Mucosa of descending colon (tissue), 3 donors: ENCODE data around the gene C11orf97. TPM values are rescaled to one million over a fixed set of nuclear protein-coding genes. Genes with fewer than 3 reads are reported as not detected.
"Not testable (repeated sequence)": the region's sequence is repeated elsewhere in the genome, so short reads cannot be mapped to it uniquely, and the experiment has no call there.

ENCODE experiments used
- ATAC-seq: fragments of 200-7000 bp; cut with Tn5 transposase; one replicate; pipeline ENCODE4 v1.9.1; 2020; ENCODE audit warnings: mild to moderate bottlenecking, moderate library complexity
- DNase-seq, 3 donors: peaks; one replicate each; pipeline ENCODE4 v3.0.0-alpha.2; 2020
- H3K36me3 ChIP-seq: fragments of 200-600 bp; one replicate; pipeline ENCODE4 v1.8.0; 2021; ENCODE audit warnings: low read depth, mild to moderate bottlenecking
- H3K4me1 ChIP-seq: fragments of 200-600 bp; one replicate; pipeline ENCODE4 v1.8.0; 2021; ENCODE audit warnings: low read depth, mild to moderate bottlenecking
- H3K4me3 ChIP-seq: fragments of 200-600 bp; one replicate; pipeline ENCODE4 v1.8.0; 2021; ENCODE audit warnings: mild to moderate bottlenecking
- H3K9me3 ChIP-seq: fragments of 200-600 bp; one replicate; pipeline ENCODE4 v1.8.0; 2021; ENCODE audit warnings: mild to moderate bottlenecking
- intact Hi-C, 2 donors: fragments of 100-400 bp; cut with DNase I in 1 of 2; cut with micrococcal nuclease in 1 of 2; formaldehyde crosslinking; loops; one replicate each; pipeline versions ENCODE4 v1.11.0 to v1.11.1; 2022; cut with DNase I, micrococcal nuclease
- total RNA-seq, 3 donors: library from RNA; stranded (reverse); fragmentation: NEBNext Ultra II Directional in 2 of 3; extraction: Animal tissue kit (Norgen Biotek cat#: 25700) in 2 of 3; gene quantifications; one replicate each; pipeline versions ENCODE4 v1.2.1 to v1.2.4, GENCODE V29; 2021 to 2023
- TF ChIP-seq, protein P1 (sequence below): fragments of 200-600 bp; IDR thresholded peaks from one replicate; pipeline ENCODE4 v1.8.0; 2022; ENCODE audit warnings: antibody characterized with exemption, mild to moderate bottlenecking
- donor health status: DM: no; HTN: no; CAD: no; lungs with moderate emphysema.
- donor health status: DM: no; HTN: no; CAD: no.
- donor health status: DM: no; HTN: yes; CAD: no.

C11orf97 gene
- total RNA-seq, 3 donors from 2014 or later: not detected

GRCh38 chr11:94553938-94554337 is 41.7 kb downstream of the C11orf97 start:
- intact Hi-C loops: no loop called here
- TF ChIP-seq, protein P1, sequence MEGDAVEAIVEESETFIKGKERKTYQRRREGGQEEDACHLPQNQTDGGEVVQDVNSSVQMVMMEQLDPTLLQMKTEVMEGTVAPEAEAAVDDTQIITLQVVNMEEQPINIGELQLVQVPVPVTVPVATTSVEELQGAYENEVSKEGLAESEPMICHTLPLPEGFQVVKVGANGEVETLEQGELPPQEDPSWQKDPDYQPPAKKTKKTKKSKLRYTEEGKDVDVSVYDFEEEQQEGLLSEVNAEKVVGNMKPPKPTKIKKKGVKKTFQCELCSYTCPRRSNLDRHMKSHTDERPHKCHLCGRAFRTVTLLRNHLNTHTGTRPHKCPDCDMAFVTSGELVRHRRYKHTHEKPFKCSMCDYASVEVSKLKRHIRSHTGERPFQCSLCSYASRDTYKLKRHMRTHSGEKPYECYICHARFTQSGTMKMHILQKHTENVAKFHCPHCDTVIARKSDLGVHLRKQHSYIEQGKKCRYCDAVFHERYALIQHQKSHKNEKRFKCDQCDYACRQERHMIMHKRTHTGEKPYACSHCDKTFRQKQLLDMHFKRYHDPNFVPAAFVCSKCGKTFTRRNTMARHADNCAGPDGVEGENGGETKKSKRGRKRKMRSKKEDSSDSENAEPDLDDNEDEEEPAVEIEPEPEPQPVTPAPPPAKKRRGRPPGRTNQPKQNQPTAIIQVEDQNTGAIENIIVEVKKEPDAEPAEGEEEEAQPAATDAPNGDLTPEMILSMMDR: no peak
- Histone ChIP-seq H3K36me3 (no peaks in the 10 kb centered on the region), H3K4me1 (peaks cover 9% of the 10 kb centered on the region), H3K4me3 (no peak overlapping the region), H3K9me3 (no peaks in the 10 kb centered on the region)
- peak in 1 of 3 donors; percentile 46 for DNase-seq
- peak; percentile 60 for ATAC-seq

GRCh38 chr11:94555752-94556329 is 43.6 kb downstream of the C11orf97 start:
- H3K36me3 ChIP-seq, DNase-seq, intact Hi-C loops, H3K9me3 ChIP-seq, H3K4me3 ChIP-seq, H3K4me1 ChIP-seq, ATAC-seq: not testable (repeated sequence)

DNA sequence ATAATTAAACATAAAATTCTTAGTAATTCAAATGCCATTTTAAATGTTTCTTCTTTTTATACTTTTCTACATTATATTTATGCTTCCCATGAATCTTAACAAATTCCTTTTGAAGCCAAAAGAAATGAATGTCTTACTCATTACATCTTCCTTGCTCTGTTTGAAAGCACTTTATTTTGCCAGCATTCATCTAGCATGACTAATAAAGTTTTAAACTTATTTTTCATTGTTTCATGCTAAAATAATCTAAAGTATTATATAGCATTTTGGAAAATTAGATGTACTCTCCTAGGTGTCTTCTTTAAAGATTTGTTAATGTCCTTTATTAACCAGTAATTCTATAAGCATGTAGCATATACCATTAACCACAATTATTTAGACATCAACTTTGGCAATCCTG is 45.2 kb downstream of the C11orf97 start:
- ATAC-seq: no peak
- no peak for DNase-seq
- Histone ChIP-seq H3K4me1 (no peaks in the 10 kb centered on the region), H3K4me3 (no peak overlapping the region), H3K9me3 (no peaks in the 10 kb centered on the region), H3K36me3 (no peaks in the 10 kb centered on the region)
- TF ChIP-seq, protein P1: no peak
- intact Hi-C loops: no loop called here

GRCh38 chr11:94557992-94558391 is 45.7 kb downstream of the C11orf97 start:
- Histone ChIP-seq H3K4me3 (no peak overlapping the region), H3K36me3 (no peaks in the 10 kb centered on the region), H3K9me3 (no peaks in the 10 kb centered on the region), H3K4me1 (no peaks in the 10 kb centered on the region)
- intact Hi-C loops: no loop called here
- DNase-seq: no peak
- ATAC-seq: no peak
- TF ChIP-seq, protein P1: no peak

- Histone ChIP-seq H3K4me3 (no peak overlapping the region), H3K9me3 (no peaks in the 10 kb centered on the region), H3K36me3 (no peaks in the 10 kb centered on the region), H3K4me1 (no peaks in the 10 kb centered on the region)
- intact Hi-C loops: no loop called here
- TF ChIP-seq, protein P1: no peak
- DNase-seq (no peak), ATAC-seq (no peak)
Observed at GRCh38 chr11:94558468-94558867, 46.2 kb downstream of the C11orf97 start.

DNA sequence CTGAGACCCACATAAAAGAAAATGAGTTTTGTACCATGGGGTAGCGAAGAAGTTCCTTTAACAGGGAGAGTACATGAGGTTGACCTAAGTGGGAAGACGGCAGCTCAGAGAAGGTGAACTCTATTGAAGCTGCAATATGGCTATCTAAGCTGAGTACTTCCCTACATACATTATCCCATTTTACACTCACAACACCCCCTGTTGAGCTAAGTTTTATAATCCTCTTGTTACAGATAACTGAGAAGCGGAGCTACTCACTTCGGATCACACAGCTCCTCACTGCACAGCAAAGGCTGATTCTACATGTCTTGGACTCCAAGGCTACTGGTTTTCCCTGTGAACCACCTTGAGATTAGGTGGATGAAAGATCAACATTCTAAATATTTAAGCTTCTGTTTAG is 46.7 kb downstream of the C11orf97 start:
- TF ChIP-seq, protein P1: no peak
- Histone ChIP-seq H3K4me3 (no peak overlapping the region), H3K36me3 (no peaks in the 10 kb centered on the region), H3K4me1 (no peaks in the 10 kb centered on the region), H3K9me3 (no peaks in the 10 kb centered on the region)
- DNase-seq (no peak), ATAC-seq (no peak)
- intact Hi-C loops: no loop called here
